Activated T-cell treated with anti-CD3 and anti-CD28 coated beads for 4 hours (primary cell): ENCODE data around the gene CST8.

ENCODE experiments used
- DNase-seq: peaks from one replicate; pipeline ENCODE4 v3.0.0-alpha.2; 2020

CST8 gene

DNA sequence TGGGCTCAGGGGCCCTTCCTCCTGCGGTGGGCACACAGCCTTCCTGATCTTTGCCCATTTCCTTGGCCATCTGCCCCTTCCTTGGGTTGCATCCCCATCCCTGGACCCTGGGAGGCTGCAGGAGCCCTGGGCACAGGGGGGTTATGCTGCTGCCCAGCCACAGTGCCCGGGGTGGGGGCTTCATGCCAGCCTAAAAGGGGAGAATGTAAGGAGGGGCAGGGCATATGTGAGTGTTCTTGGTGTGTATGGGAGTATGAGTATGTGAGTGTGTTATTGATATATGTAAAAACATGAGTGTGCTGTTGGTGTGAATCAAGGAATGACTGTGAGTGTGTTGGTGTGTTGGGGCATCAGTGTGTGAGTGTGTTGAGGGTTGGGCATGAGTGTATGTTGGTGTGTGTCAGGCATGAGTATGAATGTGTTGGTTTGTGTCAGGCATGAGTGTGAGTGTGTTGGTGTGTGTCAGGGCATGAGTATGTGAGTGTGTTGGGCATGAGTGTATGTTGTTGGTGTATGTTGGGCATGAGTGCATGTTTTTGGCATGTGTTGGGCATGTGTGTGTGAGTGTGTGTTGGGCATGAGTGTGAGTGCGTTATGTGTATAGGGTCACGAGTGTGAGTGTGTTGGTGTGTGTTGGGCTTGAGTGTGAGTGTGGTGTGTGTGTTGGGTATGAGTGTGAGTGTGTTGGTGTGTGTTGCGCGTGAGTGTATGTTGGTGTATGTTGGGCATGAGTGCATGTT, 14.7 kb upstream of the CST8 start:
- DNase-seq: no peak

DNA sequence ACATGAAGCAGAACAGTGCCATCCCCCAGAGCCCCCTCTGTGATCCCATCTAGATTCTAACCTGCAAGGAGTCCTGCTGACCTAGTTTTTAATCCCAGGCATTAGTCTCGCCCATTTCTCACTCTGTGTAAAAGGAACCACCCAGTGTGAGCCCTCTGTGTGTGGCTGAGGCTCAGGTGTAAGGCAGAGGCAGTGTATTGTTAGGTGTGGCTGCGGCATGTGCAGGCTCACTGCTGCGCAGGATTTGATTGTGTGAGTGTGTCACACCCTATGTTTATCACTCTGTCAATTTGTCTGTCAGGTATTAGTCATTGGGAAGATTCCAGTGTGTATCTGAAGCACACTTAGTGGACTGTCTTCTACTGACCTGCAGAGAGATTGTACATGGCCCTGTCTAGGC, 13.7 kb upstream of the CST8 start:
- no peak for DNase-seq

DNA sequence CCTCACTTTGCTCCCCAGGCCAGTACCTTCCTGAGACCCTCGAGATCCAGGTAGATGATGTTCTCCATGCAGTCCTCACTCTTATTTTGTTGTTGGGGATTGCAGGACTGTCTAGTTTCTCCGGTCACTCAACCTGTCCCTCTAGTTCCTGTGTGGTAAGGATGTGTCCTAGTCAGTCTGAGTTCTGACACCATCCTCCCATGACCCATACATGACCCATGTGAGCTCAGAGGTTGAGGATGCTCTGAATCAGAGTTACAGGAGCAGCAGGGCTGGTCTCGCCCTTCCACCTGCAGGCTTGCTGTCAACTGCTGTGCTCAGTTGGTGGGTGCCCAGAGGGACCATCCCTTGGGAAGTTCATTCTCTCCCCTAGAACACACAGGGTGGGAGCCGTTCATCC, 11.9 kb upstream of the CST8 start:
- DNase-seq: no peak

DNA sequence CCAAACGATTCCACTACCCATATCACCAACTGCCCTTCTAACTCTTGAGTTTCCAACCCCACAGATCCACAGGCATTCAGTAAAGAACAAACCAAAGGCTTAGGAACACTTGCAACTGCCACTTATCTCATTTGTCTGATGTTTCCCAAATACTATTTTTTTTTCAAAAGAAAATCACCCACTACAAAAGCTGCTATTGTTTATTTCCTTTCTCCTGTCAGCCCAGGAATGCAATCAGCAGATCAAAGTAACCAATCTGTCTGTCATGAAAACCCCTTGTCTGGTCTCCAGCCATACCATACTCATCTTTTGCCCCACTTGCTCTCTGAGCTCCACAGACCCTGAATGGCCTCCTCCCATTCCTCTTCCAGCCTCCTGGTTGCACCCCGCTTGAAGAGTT, 8.8 kb upstream of the CST8 start:
- no peak for DNase-seq

DNA sequence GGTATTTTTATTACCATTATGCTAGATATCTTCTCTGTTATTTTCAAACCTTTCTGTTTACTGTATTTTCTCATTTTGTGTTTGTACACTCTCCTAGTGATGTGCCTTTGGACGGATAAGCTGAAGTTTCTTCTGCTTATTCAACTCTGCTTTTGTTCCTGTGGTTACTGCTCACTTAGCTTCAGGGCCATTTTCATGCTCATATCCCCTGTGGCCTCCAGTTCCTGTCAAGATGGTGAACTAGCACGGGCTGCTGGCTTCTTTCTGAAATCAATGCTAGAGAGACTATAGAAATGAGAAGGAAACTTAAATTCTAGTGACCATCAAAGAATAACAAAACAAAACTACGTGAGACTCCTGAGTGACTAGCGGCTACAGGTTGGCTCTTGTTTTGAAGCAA, 6.8 kb upstream of the CST8 start:
- no peak for DNase-seq

DNA sequence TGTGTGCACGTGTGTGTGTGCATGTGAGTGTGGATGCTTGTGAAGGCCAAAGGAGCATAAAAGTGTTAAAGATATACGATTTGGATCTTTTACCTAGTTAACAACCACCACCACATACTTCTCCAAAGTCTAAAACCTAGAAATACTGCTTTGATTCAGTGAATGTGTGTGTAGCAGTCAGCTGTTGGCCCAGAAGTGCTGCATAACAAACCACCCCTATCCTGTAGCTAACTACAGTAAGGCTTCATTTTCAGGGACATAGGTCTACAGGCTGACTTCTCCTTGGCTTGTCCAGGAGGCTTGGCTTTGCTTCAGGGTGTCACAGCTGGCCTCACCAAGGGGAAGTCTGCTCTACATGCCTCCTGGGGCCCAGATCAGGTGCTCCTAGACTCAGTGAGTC, 2.4 kb upstream of the CST8 start:
- no peak for DNase-seq

DNA sequence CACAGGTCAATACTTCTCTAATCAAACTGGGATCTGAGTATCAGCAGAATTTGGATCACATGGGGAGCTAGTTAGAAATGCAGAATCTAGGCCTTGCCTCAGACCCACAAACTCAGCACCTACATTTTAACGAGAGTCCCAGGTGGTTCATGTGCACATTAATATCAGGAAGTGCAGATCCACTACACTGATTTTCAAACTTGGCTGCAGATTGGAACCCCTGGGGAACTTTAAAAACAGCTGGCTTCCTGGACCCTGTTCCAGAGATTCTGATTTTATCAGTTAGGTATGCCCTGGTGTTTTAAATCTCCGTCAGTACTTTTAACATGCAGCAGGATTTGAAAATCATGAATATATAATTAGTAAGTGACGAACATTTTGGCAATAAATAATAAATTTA, 1.9 kb upstream of the CST8 start:
- DNase-seq: no peak

DNA sequence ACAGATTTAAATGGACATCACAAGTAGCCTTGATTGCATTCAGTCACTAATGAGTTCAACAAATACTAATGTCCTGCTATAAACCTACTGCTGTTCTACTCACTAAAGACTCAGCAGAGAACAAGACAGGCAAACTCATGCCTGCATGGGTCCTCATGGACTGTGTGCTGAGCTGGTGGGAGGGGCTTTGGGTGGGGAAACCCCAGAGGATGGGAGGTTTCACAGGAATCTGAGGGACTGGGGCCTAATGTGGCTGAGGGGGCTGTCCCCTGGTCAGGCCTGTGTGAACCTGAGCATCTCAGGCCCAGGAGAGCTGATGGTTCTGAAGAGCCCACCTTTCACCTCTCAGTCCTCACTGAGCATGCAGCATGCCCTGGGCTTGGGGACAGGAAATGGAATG, 1.4 kb downstream of the CST8 start:
- DNase-seq: no peak

DNA sequence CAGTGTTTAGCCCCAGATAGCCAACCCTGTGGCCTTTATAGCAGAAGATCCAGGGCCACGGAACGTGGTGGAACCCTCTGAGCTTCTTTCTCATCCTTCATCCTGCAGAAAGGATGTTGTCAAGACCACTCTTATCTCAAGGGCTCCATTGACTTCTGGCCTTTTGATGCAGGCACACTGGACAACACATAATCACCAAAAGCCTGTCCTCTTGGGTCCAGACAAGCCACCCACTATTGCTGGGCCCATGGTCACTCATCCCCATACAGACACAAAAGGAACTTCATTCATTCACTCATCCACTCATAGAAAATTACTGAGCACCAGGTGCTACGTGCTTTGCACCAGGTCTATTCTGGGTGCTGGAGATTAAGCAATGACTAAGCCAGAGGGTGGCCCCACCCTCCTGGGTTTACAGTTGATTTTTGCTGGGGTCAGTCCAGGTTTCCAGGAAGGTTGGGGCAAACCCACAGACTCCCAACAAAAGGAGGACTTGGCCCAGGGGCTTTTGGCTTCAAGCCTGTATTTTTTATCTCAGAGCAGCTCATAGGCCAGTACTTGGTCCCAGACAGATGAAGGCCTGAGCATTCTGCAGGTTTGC, 2.4 kb downstream of the CST8 start:
- DNase-seq: no peak

DNA sequence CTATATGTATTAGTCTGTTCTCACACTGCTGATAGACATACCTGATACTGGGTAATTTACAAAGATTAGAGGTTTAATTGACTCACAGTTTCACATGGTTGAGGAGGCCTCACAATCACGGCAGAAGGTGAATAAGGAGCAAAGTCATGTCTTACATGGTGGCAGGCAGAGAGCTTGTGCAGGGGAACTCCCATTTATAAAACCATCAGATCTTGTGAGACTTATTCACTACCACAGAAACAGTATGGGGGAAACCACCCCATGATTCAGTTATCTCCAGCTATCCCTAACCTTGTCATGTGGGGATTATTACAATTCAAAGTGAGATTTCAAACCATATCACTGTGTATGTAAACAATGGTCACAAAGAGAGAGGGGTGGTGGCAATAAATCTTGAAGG, 6.6 kb downstream of the CST8 start:
- DNase-seq: no peak

DNA sequence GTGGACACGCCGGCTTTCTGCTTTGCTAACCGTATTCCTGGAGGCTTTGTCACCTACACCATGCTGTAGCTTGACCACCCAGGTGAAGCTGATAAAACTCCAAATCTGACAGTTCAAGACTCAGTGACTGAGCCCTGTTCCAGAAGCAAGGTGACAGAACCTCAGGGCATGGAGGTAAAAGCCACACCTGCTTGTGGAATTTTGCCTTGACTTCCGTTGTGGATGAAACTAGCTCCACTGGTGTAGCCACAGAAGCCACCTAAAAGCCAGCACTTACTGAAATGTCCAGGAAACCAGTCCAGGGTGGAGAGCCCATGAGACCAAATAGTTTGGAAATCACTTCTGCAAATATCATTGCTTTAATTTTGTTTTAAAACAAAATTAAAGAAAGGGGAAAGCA, 11.0 kb downstream of the CST8 start:
- DNase-seq: no peak

DNA sequence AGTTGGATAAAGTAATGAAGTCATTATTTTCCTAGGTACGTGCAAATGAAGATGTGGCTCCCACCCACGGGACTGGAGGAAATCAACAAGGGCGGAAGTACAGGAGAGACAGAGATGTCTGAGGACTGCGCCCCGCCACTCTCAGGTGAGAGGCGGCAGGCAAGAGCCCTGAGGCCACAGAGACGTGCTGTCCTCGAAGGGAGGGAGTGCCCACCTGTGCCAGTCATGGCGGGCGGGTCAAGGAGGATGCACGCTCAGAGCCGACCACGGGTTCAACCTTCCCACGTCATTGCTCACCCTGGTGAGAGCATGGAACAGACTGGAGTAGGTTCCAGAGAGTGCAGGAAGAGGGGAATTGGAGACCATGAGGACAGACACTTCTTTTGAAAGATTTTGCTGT, 12.7 kb downstream of the CST8 start:
- no peak for DNase-seq

DNA sequence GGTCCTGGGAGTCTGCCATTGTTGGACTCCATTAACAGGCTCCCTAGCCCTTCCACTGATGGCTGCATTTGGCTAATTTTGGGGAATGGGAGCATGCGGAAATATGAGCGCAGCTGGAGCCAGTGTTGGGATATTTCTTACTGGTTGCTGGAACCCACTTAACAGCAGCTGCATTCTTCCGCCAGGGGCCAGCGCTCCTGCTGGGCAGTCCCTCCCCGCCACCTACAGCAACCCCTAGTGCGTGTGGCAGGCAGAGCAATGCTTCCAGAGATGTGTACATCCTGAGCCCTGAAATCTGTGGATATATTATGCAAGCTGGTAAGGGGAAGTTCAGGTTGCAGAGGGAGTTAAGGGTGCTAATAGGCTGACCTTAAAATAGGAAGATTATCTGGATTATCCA, 16.4 kb downstream of the CST8 start:
- no peak for DNase-seq

DNA sequence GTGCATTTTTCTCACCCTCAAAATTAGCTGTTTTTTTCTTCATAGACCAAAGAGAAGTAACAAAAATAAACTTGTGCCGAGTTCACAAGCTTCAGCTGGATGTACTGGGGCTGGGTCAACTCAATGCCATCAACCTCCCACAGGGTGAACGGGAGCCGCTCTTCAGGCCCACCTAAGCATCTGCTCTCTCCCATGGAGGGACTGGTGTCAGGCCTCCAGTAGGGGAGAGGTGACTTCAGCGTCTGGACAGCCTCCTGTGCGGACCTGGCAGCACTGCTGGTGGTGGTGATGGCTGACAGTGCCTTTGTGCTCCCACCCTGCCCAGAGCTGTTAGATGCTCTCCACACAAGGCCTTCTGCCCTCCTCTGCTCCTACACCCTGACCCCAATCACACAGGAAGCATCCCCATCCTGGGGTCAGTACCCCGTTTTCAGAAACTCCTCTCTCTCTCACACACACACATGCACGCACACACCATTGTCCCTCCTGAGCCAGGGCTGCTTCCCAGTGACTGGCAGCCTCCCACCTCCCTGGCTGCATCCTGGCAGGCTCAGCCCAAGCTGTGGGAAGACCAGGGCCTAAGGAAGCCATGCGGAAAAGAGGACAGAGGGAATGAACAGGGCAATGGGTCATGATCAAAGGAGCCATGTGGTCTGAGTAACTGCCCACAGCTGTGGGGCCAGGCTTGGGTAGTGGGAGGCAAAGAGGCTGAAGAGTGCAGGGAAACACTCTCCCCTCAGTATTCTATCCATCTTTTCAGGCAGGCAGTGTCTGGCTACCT, 17.7 kb downstream of the CST8 start:
- DNase-seq: no peak

DNA sequence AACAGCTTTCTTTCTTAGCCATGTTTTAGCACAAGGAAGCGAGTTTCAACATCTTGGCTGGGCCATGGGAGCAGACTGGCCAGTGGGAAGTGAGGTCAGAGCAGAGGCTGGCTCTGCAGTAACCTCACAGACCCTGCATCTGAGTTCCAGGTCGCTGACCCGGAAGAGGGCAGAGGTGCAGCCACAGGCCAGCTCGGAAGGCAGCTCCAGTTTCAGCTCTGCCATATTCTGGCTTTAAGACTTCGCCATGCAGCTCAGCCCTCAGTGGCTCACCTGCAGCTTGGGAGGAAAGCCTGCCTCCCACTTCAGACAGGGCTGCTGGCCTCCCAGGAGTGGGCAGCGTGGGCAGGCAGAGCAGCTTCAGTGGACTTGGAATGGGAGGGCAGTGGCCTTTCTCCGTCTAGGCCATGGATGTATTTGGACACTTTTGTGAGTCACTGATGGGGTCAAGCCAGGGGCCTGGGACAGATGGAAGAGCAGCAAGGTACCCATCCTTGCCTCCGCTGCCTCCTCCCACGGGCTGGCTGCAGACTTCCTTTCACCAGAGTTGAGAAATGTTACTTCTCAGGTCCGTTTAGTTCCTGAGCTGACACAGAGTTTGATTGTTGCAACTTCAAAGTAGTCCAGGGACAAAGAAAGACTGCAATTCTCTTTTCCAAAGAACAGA, 18.5 kb downstream of the CST8 start:
- no peak for DNase-seq

DNA sequence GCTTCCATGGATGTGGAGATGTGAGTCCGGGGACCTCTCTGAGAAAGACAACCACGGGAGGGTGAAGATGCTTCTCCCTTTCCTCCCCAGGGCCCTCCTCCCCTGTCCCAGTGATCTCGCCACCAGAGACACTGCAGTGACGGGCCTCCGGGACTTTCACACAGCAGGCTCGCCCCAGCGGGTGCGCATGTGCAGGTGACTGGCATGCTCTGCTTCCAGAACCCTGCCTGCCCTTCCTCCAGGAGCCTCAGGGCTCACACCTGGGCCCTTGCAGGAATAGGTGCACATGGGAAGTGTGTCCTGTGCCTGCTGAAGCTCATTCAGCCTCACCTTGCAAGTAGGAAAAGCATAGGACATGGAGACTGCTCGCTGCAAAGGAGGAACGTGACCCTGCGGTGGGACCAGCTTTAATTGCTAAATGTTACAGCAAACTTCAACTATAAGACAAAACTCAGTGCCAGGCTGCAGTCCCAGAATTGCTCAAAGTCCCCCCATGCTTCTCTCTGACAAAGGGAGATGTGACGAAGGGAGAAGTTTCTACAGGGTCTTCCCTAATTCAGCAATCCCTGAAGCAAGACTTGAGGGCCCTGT, 19.2 kb downstream of the CST8 start:
- DNase-seq: no peak

DNA sequence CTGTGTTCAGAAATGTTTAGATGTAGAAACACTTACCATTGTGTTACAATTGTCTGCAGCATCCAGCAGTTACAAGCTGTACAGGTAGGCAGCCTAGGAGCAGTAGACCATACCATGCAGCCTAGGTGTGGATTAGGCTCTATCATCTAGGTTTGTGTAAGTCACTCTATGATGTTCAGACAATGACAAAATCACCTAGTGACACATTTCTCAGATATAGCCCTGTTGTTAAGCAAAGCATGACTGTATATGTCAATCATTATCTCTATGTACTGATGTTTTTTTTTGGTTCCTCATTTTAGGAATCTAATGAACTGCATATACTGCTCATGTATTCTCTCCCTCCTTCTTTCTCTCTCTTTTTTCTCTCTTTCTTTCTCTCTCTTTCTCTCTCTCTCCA, 22.2 kb downstream of the CST8 start:
- DNase-seq: no peak

DNA sequence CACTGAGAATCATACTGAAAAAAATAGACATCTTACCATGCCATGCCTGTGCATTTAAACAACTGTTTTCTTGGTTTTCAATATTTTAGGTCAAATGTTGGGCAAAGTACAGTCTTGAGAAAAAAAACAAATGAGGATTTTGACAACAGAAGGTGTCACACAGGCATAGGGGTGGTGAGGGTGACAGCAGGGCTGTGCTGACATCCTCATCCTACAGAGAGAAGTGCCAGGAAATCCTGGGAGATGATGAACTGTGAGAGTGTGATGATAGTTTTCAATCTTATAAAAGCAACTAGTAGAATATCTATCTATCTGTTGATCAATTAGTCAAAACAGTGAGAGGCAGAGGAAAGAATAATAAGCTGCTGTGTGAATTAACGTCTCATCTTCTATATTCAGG, 23.9 kb downstream of the CST8 start:
- no peak for DNase-seq

DNA sequence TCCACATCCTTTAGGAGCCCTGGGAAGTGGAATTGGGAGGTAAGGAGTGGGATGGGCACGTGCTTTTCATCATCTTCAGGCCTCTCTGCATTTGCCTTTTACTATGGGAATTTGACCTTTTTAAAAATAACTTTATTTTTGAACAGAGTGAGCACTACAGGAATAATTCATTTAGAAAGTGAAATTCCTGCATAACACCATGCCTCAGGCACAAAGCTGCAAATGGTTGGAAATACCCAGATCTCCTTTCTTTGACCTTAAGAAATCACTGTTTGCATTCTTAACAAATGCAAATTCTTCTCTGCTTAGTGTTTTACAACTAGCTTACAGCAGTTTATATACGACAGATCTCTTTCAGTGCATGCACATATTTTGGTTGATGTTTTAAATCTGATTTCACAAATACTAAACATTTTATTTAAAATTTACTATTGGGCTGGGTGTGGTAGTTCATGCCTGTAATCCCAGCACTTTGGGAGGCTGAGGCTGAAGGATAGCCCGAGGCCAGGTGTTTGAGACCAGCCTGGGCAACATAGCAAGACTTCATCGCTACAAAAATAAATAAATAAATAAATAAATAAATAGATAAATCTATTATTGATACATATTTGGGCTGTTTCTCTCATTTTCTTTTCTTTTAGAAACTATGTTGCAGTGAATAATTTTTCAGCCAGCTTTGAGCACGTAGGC, 24.5 kb downstream of the CST8 start:
- no peak for DNase-seq

DNA sequence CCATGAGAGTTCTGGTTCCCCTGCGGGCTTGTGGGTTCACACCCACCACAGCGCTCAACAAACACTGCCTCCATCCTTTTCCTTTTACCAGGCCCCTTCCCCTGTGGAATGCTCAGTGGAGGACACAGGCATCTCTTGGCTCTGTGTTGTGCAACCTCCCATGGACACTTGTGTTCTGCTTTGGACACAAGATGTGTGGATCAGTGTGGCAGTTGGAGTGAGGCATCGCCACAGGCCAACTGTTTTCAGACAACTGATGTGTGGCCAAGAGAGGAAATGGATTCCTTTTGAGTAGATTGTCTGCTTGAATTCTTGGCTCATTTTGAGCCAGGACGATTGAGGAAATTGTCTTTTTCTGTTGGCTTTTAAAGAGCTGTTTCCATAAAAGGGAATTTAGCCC, 26.8 kb downstream of the CST8 start:
- DNase-seq: no peak

DNA sequence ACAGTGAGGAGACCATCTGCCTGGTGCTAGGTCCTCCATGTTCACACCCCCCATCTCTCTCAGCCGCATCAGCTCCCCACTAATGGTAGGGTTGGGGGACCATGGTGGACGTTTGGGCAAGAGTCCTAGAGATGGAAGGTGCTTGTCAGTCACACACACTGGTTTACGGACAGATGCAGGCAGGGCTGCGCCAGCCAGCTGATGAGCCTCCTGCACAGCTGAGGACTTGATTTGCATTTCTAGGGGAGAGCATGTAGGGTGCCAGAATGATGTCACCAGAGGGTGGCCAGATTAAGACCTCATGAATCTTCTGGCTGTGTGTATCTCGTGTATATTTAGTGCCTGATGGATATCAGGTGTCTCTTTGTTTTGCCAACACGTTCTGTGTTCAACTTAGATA, 28.6 kb downstream of the CST8 start:
- DNase-seq: no peak

DNA sequence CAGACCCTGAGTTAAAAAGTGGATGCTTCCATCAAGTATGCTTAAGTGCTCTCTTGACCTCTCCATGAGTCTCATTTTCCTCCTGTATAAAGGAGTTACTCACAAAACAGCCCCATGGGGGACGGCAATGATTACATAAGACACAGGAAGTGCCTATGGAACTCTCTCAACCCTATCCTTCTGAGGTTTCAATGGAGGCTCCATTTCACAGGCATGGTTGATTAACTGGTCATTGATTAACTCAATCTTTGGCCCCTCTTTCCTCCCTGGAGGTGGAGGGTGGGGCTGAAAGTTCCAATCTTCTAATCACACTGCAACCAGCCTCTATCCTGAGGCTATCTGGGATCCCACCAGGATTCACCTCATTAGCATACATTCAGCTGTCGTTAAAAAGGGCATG, 29.3 kb downstream of the CST8 start:
- no peak for DNase-seq

DNA sequence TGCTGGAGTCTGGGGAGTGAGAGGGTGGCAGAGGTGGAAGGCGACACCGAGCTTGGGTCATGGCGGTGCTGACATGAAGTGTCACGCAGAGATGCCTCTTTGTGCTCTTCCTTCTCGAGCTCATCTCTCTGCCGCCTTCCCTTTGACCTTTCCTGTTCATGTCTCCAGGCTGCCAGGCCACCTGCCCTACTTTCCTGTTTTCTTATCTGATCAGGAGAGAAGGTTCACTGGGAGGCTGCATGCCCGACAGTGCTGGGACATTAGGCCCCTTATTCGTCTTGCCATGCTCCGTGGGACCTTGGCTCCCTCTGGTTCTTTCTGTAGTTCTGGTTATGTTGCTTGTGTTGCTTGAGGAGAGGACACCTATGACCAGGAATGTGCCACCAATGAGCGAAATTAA, 33.2 kb downstream of the CST8 start:
- no peak for DNase-seq
